Mesenchymal stem cell (in vitro differentiated cells and primary cell): Measurements from ENCODE around the gene HNRNPA3.
"Not testable (repeated sequence)": the region's sequence is repeated elsewhere in the genome, so short reads cannot be mapped to it uniquely, and the experiment has no call there.

ENCODE experiments used
- DNase-seq: peaks from one replicate; pipeline ENCODE4 v3.0.0-alpha.2; 2013
- H2AFZ ChIP-seq: one replicate; pipeline ENCODE4 v1.6.1; 2013; ENCODE audit warnings: low read depth, mild to moderate bottlenecking, control low read depth, inconsistent platforms, low read length, moderate library complexity
- H2AK5ac ChIP-seq: 2 replicates; pipeline ENCODE4 v1.6.1; 2013; ENCODE audit warnings: low read length, moderate library complexity, mild to moderate bottlenecking, inconsistent platforms; ENCODE audit not compliant: severe bottlenecking
- H2BK120ac ChIP-seq: one replicate; pipeline ENCODE4 v1.6.1; 2013; ENCODE audit warnings: low read depth, mild to moderate bottlenecking, inconsistent platforms, low read length, moderate library complexity
- H2BK12ac ChIP-seq, 2 experiments: one replicate each; pipeline ENCODE4 v1.6.1; 2013; ENCODE audit warnings: inconsistent platforms in 2 of 2, low read length in 2 of 2, mild to moderate bottlenecking in 2 of 2, moderate library complexity in 2 of 2, control low read depth in 1 of 2
- H2BK15ac ChIP-seq: one replicate; pipeline ENCODE4 v1.6.1; 2013; ENCODE audit warnings: mild to moderate bottlenecking, low read depth, inconsistent platforms; ENCODE audit not compliant: poor library complexity, severe bottlenecking
- H2BK5ac ChIP-seq: 2 replicates; pipeline ENCODE4 v1.6.1; 2013; ENCODE audit warnings: low read depth, mild to moderate bottlenecking, low read length, control low read depth, inconsistent platforms; ENCODE audit not compliant: poor library complexity, severe bottlenecking
- H3K14ac ChIP-seq, 2 experiments: one replicate each; pipeline ENCODE4 v1.6.1; 2013; ENCODE audit warnings: inconsistent platforms in 2 of 2, low read length in 2 of 2, control low read depth in 1 of 2, mild to moderate bottlenecking in 1 of 2, moderate library complexity in 1 of 2
- H3K18ac ChIP-seq, 2 experiments: one replicate each; pipeline ENCODE4 v1.6.1; 2013; ENCODE audit warnings: inconsistent platforms in 2 of 2, low read length in 2 of 2, control low read depth in 1 of 2, low read depth in 1 of 2, mild to moderate bottlenecking in 1 of 2
- H3K23ac ChIP-seq, 2 experiments: one replicate each; pipeline ENCODE4 v1.6.1; 2013; ENCODE audit warnings: inconsistent platforms in 2 of 2, low read length in 2 of 2, mild to moderate bottlenecking in 2 of 2, moderate library complexity in 2 of 2, control low read depth in 1 of 2
- H3K27ac ChIP-seq: 2 replicates; pipeline ENCODE4 v1.5.1; 2013; ENCODE audit warnings: mild to moderate bottlenecking, moderate library complexity, low read length, control low read depth, inconsistent platforms; ENCODE audit not compliant: poor library complexity, severe bottlenecking
- H3K27me3 ChIP-seq, 2 experiments: 2 replicates each; pipeline versions ENCODE4 v1.6.1 to v1.7.0; 2013; ENCODE audit warnings: low read length in 2 of 2, mild to moderate bottlenecking in 2 of 2, moderate library complexity in 2 of 2, control low read depth in 1 of 2, inconsistent platforms in 1 of 2; ENCODE audit not compliant: control insufficient read depth in 1 of 2, insufficient read depth in 1 of 2
- H3K36me3 ChIP-seq, 2 experiments: 2 replicates each; pipeline versions ENCODE4 v1.6.1 to v1.7.0; 2013; ENCODE audit warnings: low read length in 2 of 2, control low read depth in 1 of 2, inconsistent platforms in 1 of 2, low read depth in 1 of 2, mild to moderate bottlenecking in 1 of 2; ENCODE audit not compliant: insufficient read depth in 2 of 2, control insufficient read depth in 1 of 2
- H3K4ac ChIP-seq, 2 experiments: one replicate each; pipeline ENCODE4 v1.6.1; 2013; ENCODE audit warnings: inconsistent platforms in 2 of 2, low read length in 2 of 2, mild to moderate bottlenecking in 2 of 2, moderate library complexity in 2 of 2, control low read depth in 1 of 2, low read depth in 1 of 2
- H3K4me1 ChIP-seq: 2 replicates; pipeline ENCODE4 v1.6.1; 2013; ENCODE audit warnings: low read depth, low read length, control low read depth; ENCODE audit not compliant: control insufficient read depth, insufficient read depth
- H3K4me2 ChIP-seq: 2 replicates; pipeline ENCODE4 v1.6.1; 2013; ENCODE audit warnings: low read length, mild to moderate bottlenecking, inconsistent platforms; ENCODE audit not compliant: poor library complexity, severe bottlenecking
- H3K4me3 ChIP-seq, 2 experiments: 2 replicates each; pipeline versions ENCODE4 v1.5.1 to v1.7.0; 2013; ENCODE audit warnings: low read length in 2 of 2, mild to moderate bottlenecking in 2 of 2, control low read depth in 1 of 2, low read depth in 1 of 2; ENCODE audit not compliant: insufficient read depth in 1 of 2
- H3K79me1 ChIP-seq: replicated peaks from 2 replicates; pipeline ENCODE4 v1.6.1; 2013; ENCODE audit warnings: mild to moderate bottlenecking, control low read depth, low read length, inconsistent platforms; ENCODE audit not compliant: poor library complexity, severe bottlenecking
- H3K9ac ChIP-seq: 2 replicates; pipeline ENCODE4 v1.7.0; 2013; ENCODE audit warnings: mild to moderate bottlenecking, low read length, moderate library complexity
- H3K9me3 ChIP-seq: 2 replicates; pipeline ENCODE4 v1.7.0; 2013; ENCODE audit warnings: mild to moderate bottlenecking, low read length; ENCODE audit not compliant: control insufficient read depth
- H4K8ac ChIP-seq: one replicate; pipeline ENCODE4 v1.6.1; 2013; ENCODE audit warnings: inconsistent platforms, mild to moderate bottlenecking, low read length, moderate library complexity
- H4K91ac ChIP-seq: one replicate; pipeline ENCODE4 v1.6.1; 2013; ENCODE audit warnings: mild to moderate bottlenecking, low read length, inconsistent platforms
- WGBS: methylation state at CpG from one replicate; pipeline ENCODE4 v1.1.7; 2013; ENCODE audit warnings: mixed read lengths; 5-methylcytosine and 5-hydroxymethylcytosine counted together

HNRNPA3 gene

DNA sequence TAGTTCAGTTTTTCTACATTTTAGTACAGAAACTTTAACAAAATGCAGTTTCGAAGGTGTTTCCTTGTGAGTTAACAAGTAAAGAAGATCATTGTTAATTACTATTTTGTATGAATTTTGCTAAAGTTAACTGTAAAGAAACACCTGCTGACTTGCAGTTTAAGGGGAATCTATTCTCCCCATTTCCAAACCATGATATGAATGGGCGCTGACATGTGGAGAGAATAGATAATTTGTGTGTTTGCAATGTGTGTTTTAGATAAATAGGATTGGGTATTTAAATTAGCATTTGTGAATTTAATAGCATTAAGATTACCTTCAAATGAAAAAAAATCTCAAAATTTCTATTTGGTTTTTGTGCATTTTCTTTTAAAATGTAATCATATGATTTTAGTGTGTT, 7.2 kb downstream of the HNRNPA3 start:
- not testable (repeated sequence) for H2BK12ac ChIP-seq, H2AK5ac ChIP-seq, H3K4ac ChIP-seq, H2AFZ ChIP-seq, DNase-seq, H3K18ac ChIP-seq, H3K14ac ChIP-seq, H2BK5ac ChIP-seq, H3K27ac ChIP-seq, H2BK15ac ChIP-seq, H3K23ac ChIP-seq, H3K4me3 ChIP-seq, H4K8ac ChIP-seq, H3K4me2 ChIP-seq, H3K9me3 ChIP-seq, H3K79me1 ChIP-seq, H2BK120ac ChIP-seq, H4K91ac ChIP-seq, H3K4me1 ChIP-seq, H3K27me3 ChIP-seq
- Histone ChIP-seq H3K9ac (peak overlapping the region; percentile 49), H3K36me3 (peaks cover 16 to 94% of the 10 kb centered on the region in 2 experiments)
- no CpG with 5 or more reads among the region's 2 CpGs for WGBS

DNA sequence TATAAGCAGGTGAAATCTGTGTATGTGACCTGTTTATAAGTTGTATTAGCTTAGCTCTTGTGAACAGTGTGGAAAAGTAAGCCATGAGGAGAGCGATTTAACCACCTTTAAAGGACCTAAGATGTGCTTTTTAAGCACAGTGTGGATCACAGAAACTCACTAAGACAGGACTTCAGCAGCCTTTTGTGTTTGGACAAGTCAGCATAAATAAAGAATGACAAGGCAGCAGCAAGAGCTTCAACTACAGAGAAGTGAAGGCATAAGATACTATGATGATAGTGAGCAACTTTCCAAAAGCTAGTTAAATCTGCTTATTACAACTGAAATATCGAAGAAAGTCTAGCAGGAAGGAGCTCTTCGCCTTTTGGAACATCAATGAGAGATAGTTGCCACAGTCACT, 8.9 kb downstream of the HNRNPA3 start:
- Histone ChIP-seq H3K9me3 (no peaks in the 10 kb centered on the region), H3K4ac (no peak overlapping the region), H3K23ac (no peak overlapping the region), H2BK15ac (no peak overlapping the region), H3K18ac (no peak overlapping the region), H2AK5ac (no peak overlapping the region), H3K14ac (no peak overlapping the region), H3K79me1 (peaks cover 3% of the 10 kb centered on the region), H3K4me2 (no peak overlapping the region), H4K8ac (no peak overlapping the region), H2BK12ac (no peak overlapping the region), H3K4me3 (no peak overlapping the region), H2AFZ (no peak overlapping the region), H3K4me1 (no peaks in the 10 kb centered on the region), H3K36me3 (peaks cover 15 to 82% of the 10 kb centered on the region in 2 experiments), H4K91ac (no peak overlapping the region), H2BK120ac (no peak overlapping the region), H2BK5ac (no peak overlapping the region), H3K27me3 (no peaks in the 10 kb centered on the region), H3K9ac (no peak overlapping the region), H3K27ac (no peak overlapping the region)
- DNase-seq = no peak
- 99% methylated on average over 3 of the region's 3 CpGs for WGBS

GRCh38 chr2:177221970-177222369, 9.4 kb downstream of the HNRNPA3 start:
- Histone ChIP-seq H4K8ac (no peak overlapping the region), H3K23ac (no peak overlapping the region), H3K4me3 (no peak overlapping the region), H3K18ac (no peak overlapping the region), H2BK120ac (no peak overlapping the region), H3K27me3 (no peaks in the 10 kb centered on the region), H3K9me3 (no peaks in the 10 kb centered on the region), H2BK12ac (no peak overlapping the region), H2AK5ac (no peak overlapping the region), H2BK15ac (no peak overlapping the region), H3K14ac (no peak overlapping the region), H3K79me1 (peaks cover 3% of the 10 kb centered on the region), H3K4me1 (no peaks in the 10 kb centered on the region), H3K27ac (no peak overlapping the region), H3K9ac (peak overlapping the region; percentile 45), H3K36me3 (peaks cover 13 to 78% of the 10 kb centered on the region in 2 experiments), H3K4ac (no peak overlapping the region), H2BK5ac (no peak overlapping the region), H2AFZ (no peak overlapping the region), H4K91ac (no peak overlapping the region), H3K4me2 (no peak overlapping the region)
- WGBS = 92% methylated on average over 2 of the region's 3 CpGs
- DNase-seq = no peak

DNA sequence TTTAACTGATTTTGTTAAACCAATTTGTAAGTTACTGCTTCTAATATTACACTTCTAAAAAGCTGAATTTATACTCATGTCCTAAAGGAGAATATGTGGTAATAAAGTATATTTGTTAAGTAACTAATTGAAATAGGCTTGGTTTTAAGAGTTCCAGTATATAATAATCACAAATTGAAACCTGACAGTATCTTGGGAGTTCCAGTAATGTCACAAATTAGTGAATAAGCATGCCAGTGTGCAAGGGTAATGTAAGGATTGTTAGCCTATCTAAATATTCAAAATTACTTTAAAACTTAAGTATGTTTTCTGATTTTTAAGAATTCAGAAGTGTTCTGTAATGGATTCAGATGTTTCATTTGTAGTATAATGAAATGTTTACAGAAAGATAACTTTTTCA, 10.8 kb downstream of the HNRNPA3 start:
- H2AFZ ChIP-seq, H3K4me1 ChIP-seq, H2BK120ac ChIP-seq, H3K79me1 ChIP-seq, H4K8ac ChIP-seq, H3K4ac ChIP-seq, H2BK15ac ChIP-seq, H2BK5ac ChIP-seq, H3K23ac ChIP-seq, H3K18ac ChIP-seq, DNase-seq, H2BK12ac ChIP-seq, H2AK5ac ChIP-seq, H4K91ac ChIP-seq, H3K4me2 ChIP-seq, H3K4me3 ChIP-seq, H3K9me3 ChIP-seq, H3K27ac ChIP-seq, H3K14ac ChIP-seq, H3K27me3 ChIP-seq: not testable (repeated sequence)
- peaks cover 4 to 73% of the 10 kb centered on the region in 2 experiments for H3K36me3 ChIP-seq
- peak overlapping the region; percentile 45 for H3K9ac ChIP-seq
